SK-N-SH treated with all-trans-retinoic acid at 6 μM for 48 hours (cell line): Measurements from ENCODE around the gene APOB.

ENCODE experiments used
- ATAC-seq: fragments of 200-7000 bp; cut with Tn5 transposase; 3 replicates; pipeline ENCODE4 v1.9.1; 2020; ENCODE audit warnings: mild to moderate bottlenecking, moderate library complexity
- ARNTL ChIP-seq: fragments of 450-650 bp; formaldehyde crosslinking; IDR thresholded peaks from 2 replicates; pipeline ENCODE4 v1.5.0; 2020; ENCODE audit warnings: low read depth, mild to moderate bottlenecking, moderate library complexity, borderline replicate concordance
- BACH2 ChIP-seq: fragments of 250-450 bp; sonication (Bioruptor Pico); IDR thresholded peaks from 2 replicates; pipeline ENCODE4 v1.9.0; 2021; ENCODE audit warnings: mild to moderate bottlenecking, borderline replicate concordance
- CREB5 ChIP-seq: fragments of 250-450 bp; sonication (Bioruptor Pico); IDR thresholded peaks from 2 replicates; pipeline ENCODE4 v1.5.1; 2020; ENCODE audit warnings: low read depth, mild to moderate bottlenecking, moderate library complexity
- CSRNP3 ChIP-seq: fragments of 250-450 bp; sonication (Bioruptor Pico); IDR thresholded peaks from 2 replicates; pipeline ENCODE4 v1.5.1; 2021; ENCODE audit warnings: mild to moderate bottlenecking, moderate library complexity
- ESRRG ChIP-seq: fragments of 250-450 bp; sonication (Bioruptor Pico); IDR thresholded peaks from 2 replicates; pipeline ENCODE4 v1.6.1; 2021; ENCODE audit warnings: mild to moderate bottlenecking
- GLIS3 ChIP-seq: fragments of 250-450 bp; sonication (Bioruptor Pico); IDR thresholded peaks from 2 replicates; pipeline ENCODE4 v1.5.0; 2020; ENCODE audit warnings: mild to moderate bottlenecking, moderate library complexity
- ISL1 ChIP-seq: fragments of 250-450 bp; sonication (Bioruptor Pico); IDR thresholded peaks from 2 replicates; pipeline ENCODE4 v2.1.2; 2022; ENCODE audit warnings: mild to moderate bottlenecking, moderate library complexity
- OSR1 ChIP-seq: fragments of 250-450 bp; sonication (Bioruptor Pico); IDR thresholded peaks from 2 replicates; pipeline ENCODE4 v1.8.0; 2022; ENCODE audit warnings: moderate library complexity, mild to moderate bottlenecking, inconsistent platforms
- PATZ1 ChIP-seq: fragments of 250-450 bp; sonication (Bioruptor Pico); IDR thresholded peaks from 2 replicates; pipeline ENCODE4 v1.8.0; 2020; ENCODE audit warnings: mild to moderate bottlenecking, moderate library complexity, borderline replicate concordance
- PPARA ChIP-seq: fragments of 250-450 bp; sonication (Bioruptor Pico); IDR thresholded peaks from 2 replicates; pipeline ENCODE4 v1.5.0; 2020; ENCODE audit warnings: mild to moderate bottlenecking, borderline replicate concordance
- RARB ChIP-seq: fragments of 250-450 bp; sonication (Bioruptor Pico); IDR thresholded peaks from 2 replicates; pipeline ENCODE4 v1.8.0; 2021; ENCODE audit warnings: mild to moderate bottlenecking, moderate library complexity
- TOX ChIP-seq: fragments of 250-450 bp; sonication (Bioruptor Pico); IDR thresholded peaks from 2 replicates; pipeline ENCODE4 v1.8.0; 2021; ENCODE audit warnings: mild to moderate bottlenecking, moderate library complexity, borderline replicate concordance
- TSHZ2 ChIP-seq: fragments of 250-450 bp; sonication (Bioruptor Pico); IDR thresholded peaks from 2 replicates; pipeline ENCODE4 v1.5.0; 2020; ENCODE audit warnings: mild to moderate bottlenecking, moderate library complexity
- ZC3H10 ChIP-seq: fragments of 250-450 bp; sonication (Bioruptor Pico); IDR thresholded peaks from 2 replicates; pipeline ENCODE4 v1.5.1; 2021; ENCODE audit warnings: mild to moderate bottlenecking, moderate library complexity
- ZFP3 ChIP-seq: fragments of 250-450 bp; sonication (Bioruptor Pico); IDR thresholded peaks from 2 replicates; pipeline ENCODE4 v1.5.0; 2020; ENCODE audit warnings: mild to moderate bottlenecking, moderate library complexity
- ZFP30 ChIP-seq: fragments of 450-650 bp; formaldehyde crosslinking; IDR thresholded peaks from 2 replicates; pipeline ENCODE4 v1.5.0; 2022; ENCODE audit warnings: mild to moderate bottlenecking, moderate library complexity
- ZNF565 ChIP-seq: fragments of 450-650 bp; formaldehyde crosslinking; conservative IDR thresholded peaks from 2 replicates; pipeline ENCODE4 v1.5.0; 2020; ENCODE audit warnings: low read depth, mild to moderate bottlenecking, moderate library complexity
- ZNF70 ChIP-seq: fragments of 450-650 bp; formaldehyde crosslinking; IDR thresholded peaks from 2 replicates; pipeline ENCODE4 v1.5.0; 2020; ENCODE audit warnings: mild to moderate bottlenecking, moderate library complexity
- ZNF8 ChIP-seq: fragments of 450-650 bp; formaldehyde crosslinking; IDR thresholded peaks from 2 replicates; pipeline ENCODE4 v1.5.0; 2020; ENCODE audit warnings: mild to moderate bottlenecking, moderate library complexity

APOB gene

GRCh38 chr2:21067859-21068537 lies 24.1 kb upstream of the APOB start:
- no peak for ATAC-seq
- TF ChIP-seq RARB (CRISPR knock-in tag) (no peak), CSRNP3 (CRISPR knock-in tag) (no peak), GLIS3 (CRISPR knock-in tag) (no peak), ARNTL (CRISPR knock-in tag) (no peak)

- TF ChIP-seq CREB5: no peak
- no peak for TF ChIP-seq TOX (CRISPR knock-in tag)
- no peak for TF ChIP-seq BACH2 (CRISPR knock-in tag)
- no peak for TF ChIP-seq ZFP3
- TF ChIP-seq TSHZ2: no peak
- no peak for TF ChIP-seq ESRRG (CRISPR knock-in tag)
- TF ChIP-seq OSR1 (CRISPR knock-in tag): no peak
- no peak for TF ChIP-seq ZNF70
- no peak for TF ChIP-seq ZNF8 (CRISPR knock-in tag)
- no peak for TF ChIP-seq CSRNP3 (CRISPR knock-in tag)
- no peak for TF ChIP-seq PPARA (CRISPR knock-in tag)
- TF ChIP-seq, all 23 proteins: peak for 0
- no peak for ATAC-seq
These were observed 23.3 kb upstream of the APOB start for GRCh38 chr2:21067125-21067524.

- ATAC-seq: no peak
- TF ChIP-seq ISL1 (CRISPR knock-in tag): no peak
- no peak for TF ChIP-seq TOX (CRISPR knock-in tag)
- TF ChIP-seq CSRNP3 (CRISPR knock-in tag): no peak
- TF ChIP-seq ZNF565 (CRISPR knock-in tag): no peak
- TF ChIP-seq TSHZ2: no peak
- no peak for TF ChIP-seq RARB (CRISPR knock-in tag)
- TF ChIP-seq GLIS3 (CRISPR knock-in tag): no peak
- no peak for TF ChIP-seq CREB5
- no peak for TF ChIP-seq PATZ1 (CRISPR knock-in tag)
- no peak for TF ChIP-seq BACH2 (CRISPR knock-in tag)
- no peak for TF ChIP-seq ZC3H10 (CRISPR knock-in tag)
- TF ChIP-seq ARNTL (CRISPR knock-in tag): no peak
- no peak for TF ChIP-seq ZFP30 (CRISPR knock-in tag)
These were observed 16.2 kb upstream of the APOB start for GRCh38 chr2:21059885-21060610.
